ENCODE data around the gene BACH1. TPM values are rescaled to one million over a fixed set of nuclear protein-coding genes. Genes with fewer than 3 reads are reported as not detected.
A peak's percentile ranks its signal among the peaks of the same experiment; 100 is the strongest.

Gene BACH1
- total RNA-seq, 1 experiment from 2014 or later, result 20.0 TPM

DNA sequence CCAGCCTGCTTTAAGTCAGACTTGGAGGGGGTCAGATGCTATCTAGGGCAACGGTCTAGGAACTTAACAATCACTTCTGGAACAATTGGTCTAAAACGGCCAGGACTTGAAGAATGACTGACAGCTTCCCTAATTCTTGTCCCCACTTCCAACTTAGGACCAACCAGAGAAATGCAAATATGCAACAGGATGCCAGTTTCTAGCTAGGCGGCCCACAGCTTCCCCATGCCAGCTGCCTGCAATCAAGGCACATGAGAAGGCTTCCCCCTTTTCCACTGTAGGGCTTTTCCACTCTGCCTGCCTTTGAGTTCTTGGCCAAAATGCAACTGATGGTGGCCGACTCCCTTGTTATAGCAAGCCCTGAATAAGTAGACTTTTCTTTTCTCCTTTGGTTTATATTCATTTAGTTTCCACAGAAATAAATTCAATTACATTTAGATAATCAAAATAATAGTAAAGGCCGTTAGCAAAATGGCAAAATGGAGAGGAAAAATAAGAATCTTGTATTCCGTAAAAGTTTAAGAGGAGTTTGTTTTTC, 80.9 kb downstream of the BACH1 start:
- in situ Hi-C loops (cut with HindIII; ENCODE audit: low pct_unique_long_range_greater_than_20kb, low sequenced_read_pairs), result no loop called here
- no peak overlapping the region for H3K27ac ChIP-seq (ENCODE audit: low read length)

GRCh38 chr21:29382030-29382654, 83.4 kb downstream of the BACH1 start:
- no peaks in the 10 kb centered on the region for H3K9me3 ChIP-seq (ENCODE audit: control insufficient read depth, insufficient read depth, low read depth, low read length)
- H3K4me1 ChIP-seq (ENCODE audit: control insufficient read depth, insufficient read depth, low read length), result peaks cover 4% of the 10 kb centered on the region; the same call in 1 of the 2 replicates
- H3K27ac ChIP-seq (ENCODE audit: low read length), result no peak overlapping the region
- DNase-seq (ENCODE audit: low read depth, low spot score) (no peak), ATAC-seq (peak; percentile 85)
- ChIA-PET CTCF (no interaction called here), POLR2A (no interaction called here)
- no peak for TF ChIP-seq CTCF (IDR thresholded peaks at IDR 0.05)
- TF ChIP-seq POLR2AphosphoS5 (IDR thresholded peaks at IDR 0.05; ENCODE audit: low read depth, low read length), result no peak
- no peaks in the 10 kb centered on the region for H3K27me3 ChIP-seq (ENCODE audit: control insufficient read depth, insufficient read depth, low read length)
- in situ Hi-C loops (cut with HindIII; ENCODE audit: low pct_unique_long_range_greater_than_20kb, low sequenced_read_pairs) (no loop called here), intact Hi-C loops (cut with micrococcal nuclease; ENCODE audit: unreplicated experiment) (no loop called here)
- BruUV-seq (replicated peaks), result no TSS peak
- no peaks in the 10 kb centered on the region for H3K36me3 ChIP-seq (ENCODE audit: control insufficient read depth, insufficient read depth, low read length)
- no peak overlapping the region for H3K4me3 ChIP-seq (ENCODE audit: low read depth in 2 of 2, low read length in 2 of 2)

More for the DNA sequence above, 80.9 kb downstream of the BACH1 start:
- ATAC-seq, result no peak
- CTCF ChIA-PET, result no interaction called here
- TF ChIP-seq CTCF (IDR thresholded peaks at IDR 0.05) (no peak), TCF7L2 (IDR thresholded peaks at IDR 0.05; ENCODE audit: low read depth, low read length) (no peak), POLR2AphosphoS5 (IDR thresholded peaks at IDR 0.05; ENCODE audit: low read depth, low read length) (no peak), SIN3A (IDR thresholded peaks at IDR 0.05; ENCODE audit: borderline replicate concordance, insufficient read depth, low read depth, low read length) (no peak)
- TF ChIP-seq, protein P1, sequence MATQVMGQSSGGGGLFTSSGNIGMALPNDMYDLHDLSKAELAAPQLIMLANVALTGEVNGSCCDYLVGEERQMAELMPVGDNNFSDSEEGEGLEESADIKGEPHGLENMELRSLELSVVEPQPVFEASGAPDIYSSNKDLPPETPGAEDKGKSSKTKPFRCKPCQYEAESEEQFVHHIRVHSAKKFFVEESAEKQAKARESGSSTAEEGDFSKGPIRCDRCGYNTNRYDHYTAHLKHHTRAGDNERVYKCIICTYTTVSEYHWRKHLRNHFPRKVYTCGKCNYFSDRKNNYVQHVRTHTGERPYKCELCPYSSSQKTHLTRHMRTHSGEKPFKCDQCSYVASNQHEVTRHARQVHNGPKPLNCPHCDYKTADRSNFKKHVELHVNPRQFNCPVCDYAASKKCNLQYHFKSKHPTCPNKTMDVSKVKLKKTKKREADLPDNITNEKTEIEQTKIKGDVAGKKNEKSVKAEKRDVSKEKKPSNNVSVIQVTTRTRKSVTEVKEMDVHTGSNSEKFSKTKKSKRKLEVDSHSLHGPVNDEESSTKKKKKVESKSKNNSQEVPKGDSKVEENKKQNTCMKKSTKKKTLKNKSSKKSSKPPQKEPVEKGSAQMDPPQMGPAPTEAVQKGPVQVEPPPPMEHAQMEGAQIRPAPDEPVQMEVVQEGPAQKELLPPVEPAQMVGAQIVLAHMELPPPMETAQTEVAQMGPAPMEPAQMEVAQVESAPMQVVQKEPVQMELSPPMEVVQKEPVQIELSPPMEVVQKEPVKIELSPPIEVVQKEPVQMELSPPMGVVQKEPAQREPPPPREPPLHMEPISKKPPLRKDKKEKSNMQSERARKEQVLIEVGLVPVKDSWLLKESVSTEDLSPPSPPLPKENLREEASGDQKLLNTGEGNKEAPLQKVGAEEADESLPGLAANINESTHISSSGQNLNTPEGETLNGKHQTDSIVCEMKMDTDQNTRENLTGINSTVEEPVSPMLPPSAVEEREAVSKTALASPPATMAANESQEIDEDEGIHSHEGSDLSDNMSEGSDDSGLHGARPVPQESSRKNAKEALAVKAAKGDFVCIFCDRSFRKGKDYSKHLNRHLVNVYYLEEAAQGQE (IDR thresholded peaks at IDR 0.05; ENCODE audit: insufficient read depth in 1 of 2, low read depth in 2 of 2, low read length in 1 of 2), result no peak
- H3K27me3 ChIP-seq (ENCODE audit: control insufficient read depth, insufficient read depth, low read length), result no peaks in the 10 kb centered on the region
- no peak overlapping the region for H3K4me3 ChIP-seq (ENCODE audit: low read depth in 2 of 2, low read length in 2 of 2)
- no TSS peak for BruUV-seq (replicated peaks)
- intact Hi-C loops (cut with micrococcal nuclease; ENCODE audit: unreplicated experiment), result no loop called here
- H3K36me3 ChIP-seq (ENCODE audit: control insufficient read depth, insufficient read depth, low read length), result no peaks in the 10 kb centered on the region
- peaks cover 4% of the 10 kb centered on the region; the same call in 1 of the 2 replicates for H3K4me1 ChIP-seq (ENCODE audit: control insufficient read depth, insufficient read depth, low read length)
- no peak for DNase-seq (ENCODE audit: low read depth, low spot score)
- no peaks in the 10 kb centered on the region for H3K9me3 ChIP-seq (ENCODE audit: control insufficient read depth, insufficient read depth, low read depth, low read length)
- POLR2A ChIA-PET, result no interaction called here
